ENCODE data around the gene DDX11.
"Not testable (repeated sequence)": the region's sequence is repeated elsewhere in the genome, so short reads cannot be mapped to it uniquely, and the experiment has no call there.

DNA sequence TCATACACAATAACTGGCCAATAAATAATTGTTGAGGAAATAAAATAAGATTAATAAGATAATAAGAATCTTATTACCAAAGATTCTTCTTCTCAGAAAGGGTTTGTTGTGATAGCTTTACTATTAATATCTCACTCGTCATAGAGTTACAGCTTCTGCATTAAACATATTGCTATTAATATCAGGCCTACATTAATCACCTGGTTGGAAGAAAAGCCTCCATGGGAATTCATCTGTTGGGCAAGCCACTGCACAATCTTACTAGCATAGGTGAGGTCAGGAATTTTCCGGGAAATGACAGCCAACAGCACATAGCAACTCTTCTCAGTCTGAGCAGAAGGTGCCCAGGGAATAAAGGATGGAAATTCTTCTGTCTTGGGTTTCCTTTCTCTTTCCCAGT is 51.5 kb downstream of the DDX11 start:
- TF ChIP-seq, protein P1, sequence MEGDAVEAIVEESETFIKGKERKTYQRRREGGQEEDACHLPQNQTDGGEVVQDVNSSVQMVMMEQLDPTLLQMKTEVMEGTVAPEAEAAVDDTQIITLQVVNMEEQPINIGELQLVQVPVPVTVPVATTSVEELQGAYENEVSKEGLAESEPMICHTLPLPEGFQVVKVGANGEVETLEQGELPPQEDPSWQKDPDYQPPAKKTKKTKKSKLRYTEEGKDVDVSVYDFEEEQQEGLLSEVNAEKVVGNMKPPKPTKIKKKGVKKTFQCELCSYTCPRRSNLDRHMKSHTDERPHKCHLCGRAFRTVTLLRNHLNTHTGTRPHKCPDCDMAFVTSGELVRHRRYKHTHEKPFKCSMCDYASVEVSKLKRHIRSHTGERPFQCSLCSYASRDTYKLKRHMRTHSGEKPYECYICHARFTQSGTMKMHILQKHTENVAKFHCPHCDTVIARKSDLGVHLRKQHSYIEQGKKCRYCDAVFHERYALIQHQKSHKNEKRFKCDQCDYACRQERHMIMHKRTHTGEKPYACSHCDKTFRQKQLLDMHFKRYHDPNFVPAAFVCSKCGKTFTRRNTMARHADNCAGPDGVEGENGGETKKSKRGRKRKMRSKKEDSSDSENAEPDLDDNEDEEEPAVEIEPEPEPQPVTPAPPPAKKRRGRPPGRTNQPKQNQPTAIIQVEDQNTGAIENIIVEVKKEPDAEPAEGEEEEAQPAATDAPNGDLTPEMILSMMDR (IDR thresholded peaks at IDR 0.05; ENCODE audit: insufficient read depth, low read length), result not testable (repeated sequence)
- TF ChIP-seq POLR2AphosphoS5 (IDR thresholded peaks at IDR 0.05; ENCODE audit: low read depth); GABPA (IDR thresholded peaks at IDR 0.05; ENCODE audit: low read depth); SPI1 (IDR thresholded peaks at IDR 0.05; ENCODE audit: borderline replicate concordance, low read depth): not testable (repeated sequence)
- TF ChIP-seq, protein P2, sequence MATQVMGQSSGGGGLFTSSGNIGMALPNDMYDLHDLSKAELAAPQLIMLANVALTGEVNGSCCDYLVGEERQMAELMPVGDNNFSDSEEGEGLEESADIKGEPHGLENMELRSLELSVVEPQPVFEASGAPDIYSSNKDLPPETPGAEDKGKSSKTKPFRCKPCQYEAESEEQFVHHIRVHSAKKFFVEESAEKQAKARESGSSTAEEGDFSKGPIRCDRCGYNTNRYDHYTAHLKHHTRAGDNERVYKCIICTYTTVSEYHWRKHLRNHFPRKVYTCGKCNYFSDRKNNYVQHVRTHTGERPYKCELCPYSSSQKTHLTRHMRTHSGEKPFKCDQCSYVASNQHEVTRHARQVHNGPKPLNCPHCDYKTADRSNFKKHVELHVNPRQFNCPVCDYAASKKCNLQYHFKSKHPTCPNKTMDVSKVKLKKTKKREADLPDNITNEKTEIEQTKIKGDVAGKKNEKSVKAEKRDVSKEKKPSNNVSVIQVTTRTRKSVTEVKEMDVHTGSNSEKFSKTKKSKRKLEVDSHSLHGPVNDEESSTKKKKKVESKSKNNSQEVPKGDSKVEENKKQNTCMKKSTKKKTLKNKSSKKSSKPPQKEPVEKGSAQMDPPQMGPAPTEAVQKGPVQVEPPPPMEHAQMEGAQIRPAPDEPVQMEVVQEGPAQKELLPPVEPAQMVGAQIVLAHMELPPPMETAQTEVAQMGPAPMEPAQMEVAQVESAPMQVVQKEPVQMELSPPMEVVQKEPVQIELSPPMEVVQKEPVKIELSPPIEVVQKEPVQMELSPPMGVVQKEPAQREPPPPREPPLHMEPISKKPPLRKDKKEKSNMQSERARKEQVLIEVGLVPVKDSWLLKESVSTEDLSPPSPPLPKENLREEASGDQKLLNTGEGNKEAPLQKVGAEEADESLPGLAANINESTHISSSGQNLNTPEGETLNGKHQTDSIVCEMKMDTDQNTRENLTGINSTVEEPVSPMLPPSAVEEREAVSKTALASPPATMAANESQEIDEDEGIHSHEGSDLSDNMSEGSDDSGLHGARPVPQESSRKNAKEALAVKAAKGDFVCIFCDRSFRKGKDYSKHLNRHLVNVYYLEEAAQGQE (IDR thresholded peaks at IDR 0.05; ENCODE audit: insufficient replicate concordance, low read depth), result not testable (repeated sequence)

Data from HL-60 (cell line).